ELF-1 (cell line): Measurements from ENCODE around the gene SLC22A4.

Source experiments
- DNase-seq: peaks from one replicate; pipeline ENCODE4 v3.0.0-alpha.2; 2016; ENCODE audit warnings: low read depth, low spot score

The SLC22A4 gene

GRCh38 chr5:132299917-132300316 is 5.7 kb downstream of the SLC22A4 start:
- DNase-seq: no peak

- no peak for DNase-seq
Measured at GRCh38 chr5:132300577-132301343, 6.6 kb downstream of the SLC22A4 start.

GRCh38 chr5:132301344-132302271 is 7.4 kb downstream of the SLC22A4 start:
- DNase-seq: no peak

- DNase-seq: no peak
Measured at GRCh38 chr5:132302413-132302812, 8.2 kb downstream of the SLC22A4 start.

GRCh38 chr5:132303589-132303988 is 9.4 kb downstream of the SLC22A4 start:
- DNase-seq: no peak

GRCh38 chr5:132305420-132305819 is 11.2 kb downstream of the SLC22A4 start:
- no peak for DNase-seq

GRCh38 chr5:132308701-132309100 is 14.5 kb downstream of the SLC22A4 start:
- no peak for DNase-seq

GRCh38 chr5:132309679-132310078 is 15.5 kb downstream of the SLC22A4 start:
- no peak for DNase-seq

GRCh38 chr5:132310141-132310834 is 16.1 kb downstream of the SLC22A4 start:
- DNase-seq: no peak

- DNase-seq: no peak
Measured at GRCh38 chr5:132313366-132313765, 19.2 kb downstream of the SLC22A4 start.

- no peak for DNase-seq
Measured at GRCh38 chr5:132313961-132314432, 19.8 kb downstream of the SLC22A4 start.

GRCh38 chr5:132315529-132316067 is 21.4 kb downstream of the SLC22A4 start:
- DNase-seq: no peak

- DNase-seq: no peak
Measured at GRCh38 chr5:132319975-132320374, 25.8 kb downstream of the SLC22A4 start.

GRCh38 chr5:132321109-132321721 is 27.0 kb downstream of the SLC22A4 start:
- DNase-seq: no peak

GRCh38 chr5:132322266-132322665 is 28.1 kb downstream of the SLC22A4 start:
- DNase-seq: peak; percentile 79

GRCh38 chr5:132323202-132323601 is 29.0 kb downstream of the SLC22A4 start:
- DNase-seq: no peak

GRCh38 chr5:132325691-132326090 is 31.5 kb downstream of the SLC22A4 start:
- no peak for DNase-seq

- DNase-seq: no peak
Measured at GRCh38 chr5:132327252-132327955, 33.2 kb downstream of the SLC22A4 start.

- no peak for DNase-seq
Measured at GRCh38 chr5:132334812-132335211, 40.6 kb downstream of the SLC22A4 start.

- no peak for DNase-seq
Measured at GRCh38 chr5:132335402-132335801, 41.2 kb downstream of the SLC22A4 start.

- DNase-seq: no peak
Measured at GRCh38 chr5:132339502-132339901, 45.3 kb downstream of the SLC22A4 start.
